Measurements from ENCODE around the gene CEP57L1. TPM values are rescaled to one million over a fixed set of nuclear protein-coding genes. Genes with fewer than 3 reads are reported as not detected.

Gene CEP57L1
- total RNA-seq, 1 donor from 2014 or later: 4.7 TPM

DNA sequence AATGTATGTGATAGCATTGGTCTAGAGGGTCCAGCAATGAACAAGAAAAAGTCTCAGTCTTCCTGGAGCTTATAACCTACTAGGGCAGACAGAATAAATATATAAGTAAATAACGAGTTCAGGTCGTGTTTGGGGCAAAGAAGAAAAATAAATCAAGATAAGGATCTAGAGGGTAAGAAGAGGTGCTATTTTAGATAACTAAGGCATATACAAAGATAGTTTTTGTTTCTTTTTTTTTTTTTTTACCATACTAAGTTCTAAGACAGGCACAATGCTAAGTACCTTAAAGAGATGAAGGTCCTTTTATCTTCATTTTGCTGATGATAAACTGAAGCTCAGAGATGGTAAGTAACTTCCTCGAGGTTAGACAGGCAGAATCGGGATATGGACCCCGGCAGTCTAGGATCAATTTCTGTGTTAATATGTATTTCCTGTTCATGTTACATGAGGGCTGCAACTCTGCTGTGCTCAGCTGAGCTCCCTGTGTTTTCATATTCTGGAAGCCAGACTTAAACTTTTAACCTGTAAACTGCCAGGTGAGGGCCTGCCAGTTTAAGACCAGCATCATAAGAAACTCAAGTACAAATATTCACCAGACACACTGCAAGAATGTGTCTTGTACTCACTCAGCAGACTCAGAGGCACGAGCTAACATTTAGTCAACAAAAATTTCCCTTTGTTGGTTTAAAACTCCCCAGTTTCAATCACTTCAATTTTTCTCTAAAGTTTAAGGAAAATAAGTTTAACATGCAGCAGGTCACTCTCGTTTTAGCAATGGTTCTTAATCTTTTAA is 24.0 kb upstream of the CEP57L1 start:
- no peak for TF ChIP-seq CTCF (IDR thresholded peaks at IDR 0.05)
- Mint-ChIP-seq H3K27ac (no peak overlapping the region), H3K9me3 (no peaks in the 10 kb centered on the region), H3K36me3 (ENCODE audit: low read depth) (no peaks in the 10 kb centered on the region), H3K4me1 (peaks cover 5% of the 10 kb centered on the region), H3K27me3 (no peaks in the 10 kb centered on the region), H3K4me3 (no peak overlapping the region)
- CTCF ChIA-PET: interaction anchor here (1.2 to 7.6 kb wide), 7 partner anchors 23 to 530 kb away, joined by 3 to 131 read pairs (median 14); partner anchors contain the start of gene SESN1
- ATAC-seq (ENCODE audit: low read depth) (no peak), DNase-seq (no peak)
- intact Hi-C loops (cut with micrococcal nuclease): loop anchor here (5.0 to 10.0 kb wide), 4 partner anchors 64 to 954 kb away; no protein-coding TSS in a partner anchor
- POLR2A ChIA-PET: no interaction called here

DNA sequence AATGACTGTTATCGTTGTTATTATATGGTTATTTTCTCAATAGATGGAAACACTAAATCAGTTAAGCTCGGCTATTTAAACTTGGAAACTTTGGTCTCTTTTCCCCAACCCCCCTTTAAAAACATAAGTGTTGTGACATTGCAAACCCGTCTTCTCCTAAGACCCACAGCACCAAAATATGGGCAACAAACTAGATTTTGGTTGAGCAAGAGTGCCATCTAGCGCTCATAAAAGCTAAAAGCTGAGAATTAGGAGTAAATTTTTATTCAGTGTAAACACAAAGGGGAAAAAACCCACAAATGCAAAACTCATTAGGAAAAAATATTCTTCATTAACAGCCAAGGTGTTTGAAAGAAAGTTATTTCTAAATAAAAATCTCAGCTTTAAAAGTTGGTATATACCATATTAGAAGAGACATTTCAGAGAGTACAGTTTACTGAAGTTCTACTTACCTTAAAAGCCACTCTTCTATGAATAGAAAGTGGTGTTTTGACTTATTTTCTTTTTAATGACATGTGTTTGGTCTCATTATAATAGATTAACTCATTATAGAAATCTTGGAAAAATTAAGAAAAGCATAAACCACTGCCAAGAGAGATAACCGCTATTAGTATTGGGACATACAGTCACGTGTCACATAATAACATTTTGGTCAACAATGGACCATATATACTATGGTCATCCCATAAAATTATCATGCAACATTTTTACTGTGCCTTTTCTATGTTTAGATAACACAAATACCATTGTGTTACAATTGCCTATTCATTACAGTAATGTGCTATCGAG is 21.8 kb upstream of the CEP57L1 start:
- no peak overlapping the region for H3K4me3 Mint-ChIP-seq
- H3K9me3 Mint-ChIP-seq: no peaks in the 10 kb centered on the region
- DNase-seq: no peak
- intact Hi-C loops (cut with micrococcal nuclease): loop anchor here (1.0 to 10.0 kb wide), 8 partner anchors 66 to 956 kb away; no protein-coding TSS in a partner anchor
- TF ChIP-seq CTCF (IDR thresholded peaks at IDR 0.05): peak; percentile 89
- ATAC-seq (ENCODE audit: low read depth): no peak
- ChIA-PET POLR2A (interaction anchor here (1.3 to 1.4 kb wide), 2 partner anchors 309 to 515 kb away, joined by 3 to 4 read pairs; partner anchors contain the start of gene CD164), CTCF (interaction anchor here (0.7 to 7.6 kb wide), 30 partner anchors 11 to 554 kb away, joined by 3 to 131 read pairs (median 4); partner anchors contain the start of genes ARMC2 and SESN1)
- H3K27ac Mint-ChIP-seq: no peak overlapping the region
- no peaks in the 10 kb centered on the region for H3K27me3 Mint-ChIP-seq
- H3K36me3 Mint-ChIP-seq (ENCODE audit: low read depth): no peaks in the 10 kb centered on the region
- peaks cover 5% of the 10 kb centered on the region for H3K4me1 Mint-ChIP-seq

DNA sequence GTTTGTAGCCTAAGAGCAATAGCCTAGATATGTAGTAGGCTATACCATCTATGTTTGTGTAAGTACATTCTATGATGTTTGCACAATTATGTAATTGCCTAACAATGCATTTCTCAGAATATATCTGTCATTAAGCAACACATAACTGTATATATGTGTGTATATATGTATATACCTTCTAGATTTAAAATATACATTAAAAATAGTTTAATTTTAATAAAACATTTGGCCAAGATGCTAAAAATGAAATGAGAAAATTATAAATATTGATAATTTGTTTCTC is 21.2 kb upstream of the CEP57L1 start:
- ChIA-PET CTCF (interaction anchor here (0.8 to 7.6 kb wide), 14 partner anchors 12 to 539 kb away, joined by 3 to 131 read pairs (median 6); partner anchors contain the start of genes ARMC2 and SESN1), POLR2A (interaction anchor here (1.4 kb wide), 1 partner anchor 309 kb away, joined by 3 read pairs; the partner anchor contains the start of gene CD164)
- no peak for DNase-seq
- intact Hi-C loops (cut with micrococcal nuclease): loop anchor here (5.0 to 10.0 kb wide), 4 partner anchors 67 to 957 kb away; no protein-coding TSS in a partner anchor
- H3K4me3 Mint-ChIP-seq: no peak overlapping the region
- H3K27me3 Mint-ChIP-seq: no peaks in the 10 kb centered on the region
- no peak overlapping the region for H3K27ac Mint-ChIP-seq
- H3K9me3 Mint-ChIP-seq: no peaks in the 10 kb centered on the region
- H3K36me3 Mint-ChIP-seq (ENCODE audit: low read depth): no peaks in the 10 kb centered on the region
- peaks cover 5% of the 10 kb centered on the region for H3K4me1 Mint-ChIP-seq
- ATAC-seq (ENCODE audit: low read depth): no peak
- TF ChIP-seq CTCF (IDR thresholded peaks at IDR 0.05): no peak

- Mint-ChIP-seq H3K4me1 (peaks cover 5% of the 10 kb centered on the region), H3K9me3 (no peaks in the 10 kb centered on the region), H3K27me3 (no peaks in the 10 kb centered on the region), H3K36me3 (ENCODE audit: low read depth) (no peaks in the 10 kb centered on the region), H3K27ac (no peak overlapping the region), H3K4me3 (no peak overlapping the region)
- DNase-seq (no peak), ATAC-seq (ENCODE audit: low read depth) (no peak)
- POLR2A ChIA-PET: no interaction called here
- CTCF ChIA-PET: interaction anchor here (1.0 to 7.6 kb wide), 6 partner anchors 8 to 555 kb away, joined by 3 to 131 read pairs (median 4); no protein-coding TSS in a partner anchor
- intact Hi-C loops (cut with micrococcal nuclease): loop anchor here (10.0 kb wide), 1 partner anchor 421 kb away; no protein-coding TSS in a partner anchor
- TF ChIP-seq CTCF (IDR thresholded peaks at IDR 0.05): no peak
These were observed 19.4 kb upstream of the CEP57L1 start for GRCh38 chr6:109075934-109076333.

Measured in activated B cell treated with CpG ODN at 0.5 μM for 24 hours (primary cell).